ENCODE measurements around the gene AHSP. TPM values are rescaled to one million over a fixed set of nuclear protein-coding genes. Genes with fewer than 3 reads are reported as not detected.
"Not testable (repeated sequence)": the region's sequence is repeated elsewhere in the genome, so short reads cannot be mapped to it uniquely, and the experiment has no call there.

The AHSP gene
- total RNA-seq, 1 experiment from 2014 or later, result not detected

DNA sequence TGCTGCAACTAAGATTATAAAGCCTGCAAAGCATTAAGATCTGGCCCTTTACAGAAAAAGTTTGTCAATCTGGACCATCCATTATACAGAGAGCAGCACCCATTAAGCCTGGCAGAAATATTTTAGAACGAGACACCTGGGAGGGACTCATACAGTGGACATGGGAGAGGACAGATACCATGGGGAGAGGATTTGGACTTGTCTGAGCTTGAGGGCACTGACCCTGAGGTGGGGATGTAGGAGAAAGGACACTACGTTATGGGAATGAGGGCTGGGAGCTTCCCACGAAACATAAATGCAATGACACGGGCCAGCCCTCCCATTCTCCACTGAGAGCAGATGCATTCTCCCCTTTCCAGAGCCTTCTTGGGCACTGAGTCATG, 25.7 kb upstream of the AHSP start:
- no peaks in the 10 kb centered on the region for H3K9me3 Mint-ChIP-seq (ENCODE audit: unreplicated experiment)
- no peak overlapping the region for H3K27ac Mint-ChIP-seq (ENCODE audit: unreplicated experiment)
- no TSS peak for BruUV-seq (replicated peaks)
- Histone ChIP-seq H3K27me3 (replicated peaks; ENCODE audit: control insufficient read depth, insufficient read depth, low read length) (no peaks in the 10 kb centered on the region), H3K36me3 (ENCODE audit: control insufficient read depth, insufficient read depth, low read length) (no peaks in the 10 kb centered on the region), H3K4me1 (peaks cover 14% of the 10 kb centered on the region), H3K9me3 (no peaks in the 10 kb centered on the region), H3K4me3 (ENCODE audit: low read depth, low read length) (no peak overlapping the region)
- TF ChIP-seq, protein P1, sequence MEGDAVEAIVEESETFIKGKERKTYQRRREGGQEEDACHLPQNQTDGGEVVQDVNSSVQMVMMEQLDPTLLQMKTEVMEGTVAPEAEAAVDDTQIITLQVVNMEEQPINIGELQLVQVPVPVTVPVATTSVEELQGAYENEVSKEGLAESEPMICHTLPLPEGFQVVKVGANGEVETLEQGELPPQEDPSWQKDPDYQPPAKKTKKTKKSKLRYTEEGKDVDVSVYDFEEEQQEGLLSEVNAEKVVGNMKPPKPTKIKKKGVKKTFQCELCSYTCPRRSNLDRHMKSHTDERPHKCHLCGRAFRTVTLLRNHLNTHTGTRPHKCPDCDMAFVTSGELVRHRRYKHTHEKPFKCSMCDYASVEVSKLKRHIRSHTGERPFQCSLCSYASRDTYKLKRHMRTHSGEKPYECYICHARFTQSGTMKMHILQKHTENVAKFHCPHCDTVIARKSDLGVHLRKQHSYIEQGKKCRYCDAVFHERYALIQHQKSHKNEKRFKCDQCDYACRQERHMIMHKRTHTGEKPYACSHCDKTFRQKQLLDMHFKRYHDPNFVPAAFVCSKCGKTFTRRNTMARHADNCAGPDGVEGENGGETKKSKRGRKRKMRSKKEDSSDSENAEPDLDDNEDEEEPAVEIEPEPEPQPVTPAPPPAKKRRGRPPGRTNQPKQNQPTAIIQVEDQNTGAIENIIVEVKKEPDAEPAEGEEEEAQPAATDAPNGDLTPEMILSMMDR (IDR thresholded peaks at IDR 0.05; ENCODE audit: insufficient read depth in 1 of 2, low read depth in 1 of 2, low read length in 1 of 2, severe bottlenecking in 1 of 2, unreplicated experiment in 1 of 2), result no peak
- CTCF ChIA-PET, result no interaction called here
- H3K4me1 Mint-ChIP-seq (ENCODE audit: low read depth, unreplicated experiment), result peaks cover 7% of the 10 kb centered on the region
- intact Hi-C loops (cut with micrococcal nuclease; ENCODE audit: unreplicated experiment), result no loop called here
- H3K27me3 Mint-ChIP-seq (ENCODE audit: insufficient read depth, unreplicated experiment), result no peaks in the 10 kb centered on the region
- H3K4me3 Mint-ChIP-seq (ENCODE audit: unreplicated experiment), result no peak overlapping the region
- H3K36me3 Mint-ChIP-seq (ENCODE audit: insufficient read depth, unreplicated experiment), result peaks cover 5% of the 10 kb centered on the region
- DNase-seq, result no peak
- POLR2A ChIA-PET, result interaction anchor here (1.0 kb wide), 2 partner anchors 25 to 211 kb away, joined by 3 to 4 read pairs; a partner anchor contains a TSS

- Histone ChIP-seq H3K4me3 (ENCODE audit: low read depth, low read length) (no peak overlapping the region), H3K9me3 (no peaks in the 10 kb centered on the region), H3K27me3 (replicated peaks; ENCODE audit: control insufficient read depth, insufficient read depth, low read length) (no peaks in the 10 kb centered on the region), H3K36me3 (ENCODE audit: control insufficient read depth, insufficient read depth, low read length) (no peaks in the 10 kb centered on the region), H3K4me1 (peaks cover 14% of the 10 kb centered on the region)
- H3K36me3 Mint-ChIP-seq (ENCODE audit: insufficient read depth, unreplicated experiment), result peaks cover 5% of the 10 kb centered on the region
- intact Hi-C loops (cut with micrococcal nuclease; ENCODE audit: unreplicated experiment), result no loop called here
- TF ChIP-seq, protein P1 (IDR thresholded peaks at IDR 0.05; ENCODE audit: insufficient read depth in 1 of 2, low read depth in 1 of 2, low read length in 1 of 2, severe bottlenecking in 1 of 2, unreplicated experiment in 1 of 2), result no peak
- ChIA-PET POLR2A (no interaction called here), CTCF (no interaction called here)
- no TSS peak for BruUV-seq (replicated peaks)
- no peak overlapping the region for H3K27ac Mint-ChIP-seq (ENCODE audit: unreplicated experiment)
- H3K27me3 Mint-ChIP-seq (ENCODE audit: insufficient read depth, unreplicated experiment), result no peaks in the 10 kb centered on the region
- no peak overlapping the region for H3K4me3 Mint-ChIP-seq (ENCODE audit: unreplicated experiment)
- DNase-seq, result no peak
- peaks cover 13% of the 10 kb centered on the region for H3K4me1 Mint-ChIP-seq (ENCODE audit: low read depth, unreplicated experiment)
- no peaks in the 10 kb centered on the region for H3K9me3 Mint-ChIP-seq (ENCODE audit: unreplicated experiment)
Observed at GRCh38 chr16:31502981-31503380, 24.7 kb upstream of the AHSP start.

GRCh38 chr16:31503555-31503954, 24.1 kb upstream of the AHSP start:
- H3K36me3 ChIP-seq (ENCODE audit: control insufficient read depth, insufficient read depth, low read length); H3K27ac Mint-ChIP-seq (ENCODE audit: unreplicated experiment); intact Hi-C loops (cut with micrococcal nuclease; ENCODE audit: unreplicated experiment); H3K4me3 Mint-ChIP-seq (ENCODE audit: unreplicated experiment); BruUV-seq (replicated peaks); CTCF ChIA-PET; H3K27me3 Mint-ChIP-seq (ENCODE audit: insufficient read depth, unreplicated experiment); H3K36me3 Mint-ChIP-seq (ENCODE audit: insufficient read depth, unreplicated experiment); DNase-seq; H3K9me3 Mint-ChIP-seq (ENCODE audit: unreplicated experiment); H3K4me3 ChIP-seq (ENCODE audit: low read depth, low read length); H3K27me3 ChIP-seq (replicated peaks; ENCODE audit: control insufficient read depth, insufficient read depth, low read length); H3K9me3 ChIP-seq: not testable (repeated sequence)
- H3K4me1 Mint-ChIP-seq (ENCODE audit: low read depth, unreplicated experiment), result peaks cover 13% of the 10 kb centered on the region
- H3K4me1 ChIP-seq, result peaks cover 14% of the 10 kb centered on the region
- POLR2A ChIA-PET, result interaction anchor here (0.7 kb wide), 1 partner anchor 15 kb away, joined by 3 read pairs; no protein-coding TSS in a partner anchor

- H3K9me3 Mint-ChIP-seq (ENCODE audit: unreplicated experiment), result no peaks in the 10 kb centered on the region
- TF ChIP-seq, protein P1 (IDR thresholded peaks at IDR 0.05; ENCODE audit: insufficient read depth in 1 of 2, low read depth in 1 of 2, low read length in 1 of 2, severe bottlenecking in 1 of 2, unreplicated experiment in 1 of 2), result no peak
- DNase-seq, result no peak
- H3K36me3 ChIP-seq (ENCODE audit: control insufficient read depth, insufficient read depth, low read length), result no peaks in the 10 kb centered on the region
- H3K27ac Mint-ChIP-seq (ENCODE audit: unreplicated experiment), result no peak overlapping the region
- no peaks in the 10 kb centered on the region for H3K27me3 ChIP-seq (replicated peaks; ENCODE audit: control insufficient read depth, insufficient read depth, low read length)
- BruUV-seq (replicated peaks), result no TSS peak
- H3K4me3 Mint-ChIP-seq (ENCODE audit: unreplicated experiment), result no peak overlapping the region
- intact Hi-C loops (cut with micrococcal nuclease; ENCODE audit: unreplicated experiment), result no loop called here
- CTCF ChIA-PET, result no interaction called here
- H3K9me3 ChIP-seq, result no peaks in the 10 kb centered on the region
- peaks cover 5% of the 10 kb centered on the region for H3K36me3 Mint-ChIP-seq (ENCODE audit: insufficient read depth, unreplicated experiment)
- no peaks in the 10 kb centered on the region for H3K27me3 Mint-ChIP-seq (ENCODE audit: insufficient read depth, unreplicated experiment)
- POLR2A ChIA-PET, result no interaction called here
- peaks cover 18% of the 10 kb centered on the region for H3K4me1 Mint-ChIP-seq (ENCODE audit: low read depth, unreplicated experiment)
- H3K4me1 ChIP-seq, result peaks cover 14% of the 10 kb centered on the region
- no peak overlapping the region for H3K4me3 ChIP-seq (ENCODE audit: low read depth, low read length)
Observed at GRCh38 chr16:31504159-31504558, 23.5 kb upstream of the AHSP start.
